Pancreas (tissue), 10 donors: ENCODE measurements around the gene CCDC30. TPM values are rescaled to one million over a fixed set of nuclear protein-coding genes. Genes with fewer than 3 reads are reported as not detected.

Experiments
- ATAC-seq, 4 donors: fragments of 200-7000 bp; cut with Tn5 transposase; one replicate each; pipeline versions ENCODE4 v1.8.0 to v1.9.1; 2020; ENCODE audit warnings: mild to moderate bottlenecking in 4 of 4, moderate library complexity in 4 of 4
- DNase-seq, 6 donors: peaks; one replicate each; pipeline ENCODE4 v3.0.0-alpha.2; 2020
- FAIRE-seq: peaks from 2 replicates; lab custom pipeline; 2012; peaks lifted over from hg19 to GRCh38; lab: Jason Lieb, UNC
- H3K27ac ChIP-seq, 4 donors: fragments of 200-600 bp; sonication (generic); 1 replicate in 3 of 4; 2 replicates in 1 of 4; pipeline versions ENCODE4 v1.5.0 to v1.8.0; 2020
- H3K27me3 ChIP-seq, 4 donors: fragments of 200-600 bp; one replicate each; pipeline ENCODE4 v1.8.0; 2021
- H3K36me3 ChIP-seq, 3 donors: fragments of 200-600 bp; sonication (generic) in 1 of 3; one replicate each; pipeline versions ENCODE4 v1.5.0 to v1.8.0; 2020 to 2021
- H3K4me1 ChIP-seq, 3 donors: fragments of 200-600 bp; one replicate each; pipeline ENCODE4 v1.8.0; 2021
- H3K4me3 ChIP-seq, 4 donors: fragments of 200-600 bp; sonication (generic) in 2 of 4; one replicate each; pipeline versions ENCODE4 v1.5.0 to v1.8.0; 2020 to 2021
- H3K9me3 ChIP-seq, 4 donors: fragments of 200-600 bp; one replicate each; pipeline ENCODE4 v1.8.0; 2021
- WGBS, 2 donors: extraction: QIAGEN DNeasy Blood & Tissue Kit; methylation state at CpG; one replicate each; pipeline ENCODE4 v1.1.7; 2013; 5-methylcytosine and 5-hydroxymethylcytosine counted together
- intact Hi-C, 3 donors: fragments of 100-400 bp; cut with DNase I; formaldehyde crosslinking; loops; one replicate each; pipeline versions ENCODE4 v1.11.1 to v1.14.2; 2022
- polyA plus RNA-seq, 2 donors: library from polyadenylated mRNA; stranded (reverse); fragments of 200-250 nt; gene quantifications; one replicate each; pipeline ENCODE4 v1.2.3, GENCODE V29; 2013
- total RNA-seq, 6 donors: library from RNA; stranded (reverse); fragmentation: NEBNext Ultra II Directional in 4 of 6; extraction: Animal tissue kit (Norgen Biotek cat#: 25700) in 4 of 6; gene quantifications; one replicate each; pipeline versions ENCODE4 v1.2.1 to v1.2.4, GENCODE V29; 2021 to 2023
- TF ChIP-seq, protein P1 (sequence below), 4 donors: fragments of 200-600 bp; sonication (generic) in 3 of 4; IDR thresholded peaks; one replicate each; pipeline versions ENCODE4 v1.5.0 to v1.8.0; 2021; ENCODE audit warnings: antibody characterized with exemption in 4 of 4
- donor health status: healthy with polysubstance abuse.
- donor health status: DM: no; HTN: no; CAD: no; lungs with moderate emphysema.
- donor health status: DM: no; HTN: no; CAD: no.
- donor health status: control.
- donor health status: control.
- donor health status: Bipolar disorder and iron deficiency.
- donor health status: DM: yes; HTN: yes; CAD: no.
- donor health status: DM: no; HTN: no; CAD: no.
- donor health status: DM: no; HTN: no; CAD: no.
- donor health status: DM: yes; HTN: yes; CAD: no.

Gene CCDC30
- total and polyA plus RNA-seq, 8 donors: 2.0 to 5.6 (median 3.0) TPM

DNA sequence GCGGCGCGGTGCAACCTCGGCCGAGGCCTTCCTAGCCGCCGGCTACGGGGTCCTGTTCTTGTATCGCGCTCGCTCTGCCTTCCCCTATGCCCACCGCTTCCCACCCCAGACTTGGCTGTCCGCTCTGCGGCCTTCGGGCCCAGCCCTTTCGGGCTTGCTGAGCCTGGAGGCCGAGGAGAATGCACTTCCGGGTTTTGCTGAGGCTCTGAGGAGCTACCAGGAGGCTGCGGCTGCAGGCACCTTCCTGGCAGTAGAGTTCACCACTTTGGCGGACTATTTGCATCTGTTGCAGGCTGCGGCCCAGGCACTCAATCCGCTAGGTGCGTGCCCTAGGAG is 6.4 kb upstream of the CCDC30 start:
- Histone ChIP-seq H3K4me1 (peaks cover 12 to 23% (median 16%) of the 10 kb centered on the region in 3 donors), H3K27me3 (no peaks in the 10 kb centered on the region), H3K4me3 (peak overlapping the region; percentile 85 to 99 (median 92)), H3K36me3 (peaks cover 0 to 5% (median 0%) of the 10 kb centered on the region in 3 donors), H3K9me3 (no peaks in the 10 kb centered on the region), H3K27ac (peak overlapping the region; percentile 92 to 97 (median 94))
- TF ChIP-seq, protein P1, sequence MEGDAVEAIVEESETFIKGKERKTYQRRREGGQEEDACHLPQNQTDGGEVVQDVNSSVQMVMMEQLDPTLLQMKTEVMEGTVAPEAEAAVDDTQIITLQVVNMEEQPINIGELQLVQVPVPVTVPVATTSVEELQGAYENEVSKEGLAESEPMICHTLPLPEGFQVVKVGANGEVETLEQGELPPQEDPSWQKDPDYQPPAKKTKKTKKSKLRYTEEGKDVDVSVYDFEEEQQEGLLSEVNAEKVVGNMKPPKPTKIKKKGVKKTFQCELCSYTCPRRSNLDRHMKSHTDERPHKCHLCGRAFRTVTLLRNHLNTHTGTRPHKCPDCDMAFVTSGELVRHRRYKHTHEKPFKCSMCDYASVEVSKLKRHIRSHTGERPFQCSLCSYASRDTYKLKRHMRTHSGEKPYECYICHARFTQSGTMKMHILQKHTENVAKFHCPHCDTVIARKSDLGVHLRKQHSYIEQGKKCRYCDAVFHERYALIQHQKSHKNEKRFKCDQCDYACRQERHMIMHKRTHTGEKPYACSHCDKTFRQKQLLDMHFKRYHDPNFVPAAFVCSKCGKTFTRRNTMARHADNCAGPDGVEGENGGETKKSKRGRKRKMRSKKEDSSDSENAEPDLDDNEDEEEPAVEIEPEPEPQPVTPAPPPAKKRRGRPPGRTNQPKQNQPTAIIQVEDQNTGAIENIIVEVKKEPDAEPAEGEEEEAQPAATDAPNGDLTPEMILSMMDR (IDR thresholded peaks at IDR 0.05): no peak
- intact Hi-C loops: loop anchor here in 1 of 3 donors (10.0 kb wide), 1 partner anchor 112 kb away; no protein-coding TSS in a partner anchor
- no peak for FAIRE-seq
- peak in 4 of 6 donors; percentile 58 to 64 (median 61) for DNase-seq
- WGBS, 2 donors: 0% methylated on average over 21 to 23 of the region's 23 CpGs
- peak; percentile 70 to 82 (median 74) for ATAC-seq

DNA sequence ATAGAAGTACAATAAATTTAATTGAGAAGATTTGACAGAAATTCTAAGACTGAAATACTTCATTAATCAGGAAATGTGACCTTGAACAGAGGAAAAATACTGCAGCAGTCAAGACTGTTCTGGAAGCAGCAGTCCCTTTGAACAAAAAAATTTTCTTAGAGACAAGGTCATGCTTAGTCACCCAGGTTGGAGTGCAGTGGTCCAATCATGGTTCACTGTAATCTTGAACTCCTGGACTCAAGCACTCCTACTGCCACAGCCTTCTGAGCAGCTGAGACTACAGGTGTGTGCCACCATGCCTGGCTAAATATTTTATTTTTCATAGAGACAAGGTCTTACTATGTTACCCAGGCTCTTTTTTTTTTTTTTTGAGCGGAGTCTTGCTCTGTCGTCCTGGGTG is 1.9 kb upstream of the CCDC30 start:
- Histone ChIP-seq H3K4me3 (no peak overlapping the region), H3K9me3 (no peaks in the 10 kb centered on the region), H3K4me1 (peaks cover 16 to 23% (median 21%) of the 10 kb centered on the region in 3 donors), H3K27me3 (no peaks in the 10 kb centered on the region), H3K36me3 (peaks cover 0 to 5% (median 0%) of the 10 kb centered on the region in 3 donors), H3K27ac (no peak overlapping the region)
- intact Hi-C loops: no loop called here
- no peak for FAIRE-seq
- no peak for ATAC-seq
- TF ChIP-seq, protein P1 (IDR thresholded peaks at IDR 0.05): no peak
- DNase-seq: peak in 1 of 6 donors; percentile 23
- 62 to 80% methylated on average over 2 of the region's 2 CpGs for WGBS, 2 donors

DNA sequence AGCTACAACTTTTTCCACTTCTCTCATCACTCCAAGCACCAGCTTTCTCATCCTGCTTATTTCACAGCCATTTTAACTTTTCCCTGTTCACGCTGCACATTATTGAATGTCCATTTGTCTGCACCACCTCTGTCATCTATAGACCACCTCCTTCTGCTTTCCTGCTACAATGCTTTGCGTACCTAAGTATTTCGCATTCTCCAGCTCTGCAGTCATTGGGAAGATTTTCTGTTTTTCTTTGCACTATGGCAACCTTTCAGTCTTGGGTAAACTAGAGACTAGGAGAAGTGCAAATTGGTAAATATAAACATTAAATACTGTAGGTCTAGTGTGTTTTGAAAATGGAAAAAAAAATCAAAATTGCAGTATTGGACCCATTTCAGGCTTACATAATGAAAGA is 835 bp downstream of the CCDC30 start:
- H3K4me3 ChIP-seq: peak overlapping the region; percentile 38 to 85 (median 62)
- no peaks in the 10 kb centered on the region for H3K9me3 ChIP-seq
- DNase-seq: no peak
- no peak for ATAC-seq
- WGBS, 2 donors: 32 to 34% methylated on average over 3 of the region's 3 CpGs
- TF ChIP-seq, protein P1 (IDR thresholded peaks at IDR 0.05): no peak
- H3K27me3 ChIP-seq: no peaks in the 10 kb centered on the region
- peaks cover 3 to 11% (median 3%) of the 10 kb centered on the region in 3 donors for H3K4me1 ChIP-seq
- H3K27ac ChIP-seq: peak overlapping the region in 3 of 4 donors; percentile 41 to 61 (median 53)
- FAIRE-seq: no peak
- peaks cover 0 to 5% (median 0%) of the 10 kb centered on the region in 3 donors for H3K36me3 ChIP-seq
- intact Hi-C loops: no loop called here

DNA sequence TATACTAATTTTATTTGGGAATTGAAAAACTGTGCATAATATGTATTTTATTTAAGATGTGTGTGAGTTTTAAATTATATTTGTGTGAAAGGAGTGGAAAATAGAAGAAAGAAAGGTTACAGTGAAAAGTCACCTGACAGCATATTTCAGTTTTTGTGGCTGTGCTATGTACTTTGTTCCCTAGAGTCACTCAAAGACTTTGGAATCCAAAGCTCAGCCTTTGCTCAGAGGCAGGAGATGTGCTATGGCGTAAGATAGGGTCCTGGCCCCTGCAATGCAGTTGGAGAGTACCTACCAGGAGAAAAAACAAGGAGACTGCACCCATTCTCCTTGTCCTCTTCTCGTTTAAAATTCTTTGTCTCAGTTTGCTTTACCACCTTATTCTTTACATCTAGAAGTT is 2.9 kb downstream of the CCDC30 start:
- DNase-seq (no peak), ATAC-seq (no peak), FAIRE-seq (no peak)
- Histone ChIP-seq H3K27ac (no peak overlapping the region), H3K9me3 (no peaks in the 10 kb centered on the region), H3K4me3 (no peak overlapping the region), H3K27me3 (no peaks in the 10 kb centered on the region), H3K4me1 (peaks cover 2 to 11% (median 3%) of the 10 kb centered on the region in 3 donors), H3K36me3 (no peaks in the 10 kb centered on the region)
- intact Hi-C loops: no loop called here
- WGBS, 2 donors: 69 to 78% methylated on average over 2 of the region's 2 CpGs
- TF ChIP-seq, protein P1 (IDR thresholded peaks at IDR 0.05): no peak

DNA sequence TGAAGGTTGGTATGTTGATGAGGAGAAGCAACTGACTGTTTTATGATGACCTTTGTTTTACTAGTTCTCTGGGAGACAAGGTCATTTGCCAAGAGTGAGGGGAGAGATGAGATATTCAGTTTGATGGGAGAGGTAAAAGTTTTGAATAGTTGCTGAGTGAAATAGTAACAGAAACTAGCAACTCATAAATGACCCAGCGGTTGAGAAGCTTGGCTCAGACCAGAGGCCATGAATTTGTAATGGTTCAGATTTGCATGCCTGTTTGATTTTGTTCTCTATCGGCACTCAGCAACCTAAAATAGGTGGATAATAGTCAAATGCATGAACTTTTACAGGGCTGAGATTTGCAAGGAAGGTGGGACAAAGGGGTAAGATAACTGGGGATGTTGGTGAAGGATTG is 6.6 kb downstream of the CCDC30 start:
- Histone ChIP-seq H3K4me3 (no peak overlapping the region), H3K9me3 (no peaks in the 10 kb centered on the region), H3K27ac (no peak overlapping the region), H3K27me3 (no peaks in the 10 kb centered on the region), H3K4me1 (no peaks in the 10 kb centered on the region), H3K36me3 (no peaks in the 10 kb centered on the region)
- ATAC-seq: no peak
- DNase-seq: no peak
- no peak for FAIRE-seq
- TF ChIP-seq, protein P1 (IDR thresholded peaks at IDR 0.05): no peak
- 95 to 96% methylated on average over 2 of the region's 2 CpGs for WGBS, 2 donors
- intact Hi-C loops: no loop called here
